PFSK-1 (cell line): ENCODE results near the gene ZNF140.

ENCODE experiments used
- FOXP2 ChIP-seq: optimal IDR thresholded peaks from 2 replicates; pipeline ENCODE3; 2011; ENCODE audit warnings: borderline replicate concordance, control low read depth, inconsistent platforms; ENCODE audit not compliant: insufficient read depth; ENCODE audit errors: extremely low read length, extremely low read depth
- POLR2AphosphoS5 ChIP-seq: IDR thresholded peaks from 2 replicates; pipeline ENCODE4 v1.6.1; 2012; ENCODE audit warnings: low read depth, mild to moderate bottlenecking, control low read depth, low read length, moderate library complexity
- REST ChIP-seq, 2 experiments: IDR thresholded peaks; 2 replicates each; pipeline versions ENCODE4 v1.6.1 to v1.8.0; 2011 to 2012; ENCODE audit warnings: low read depth in 2 of 2, low read length in 2 of 2, control low read depth in 1 of 2, inconsistent platforms in 1 of 2, mild to moderate bottlenecking in 1 of 2, moderate library complexity in 1 of 2; ENCODE audit not compliant: insufficient read depth in 1 of 2
- SIN3A ChIP-seq: IDR thresholded peaks from 2 replicates; pipeline ENCODE4 v1.6.1; 2012; ENCODE audit warnings: mild to moderate bottlenecking, low read length, moderate library complexity, borderline replicate concordance; ENCODE audit not compliant: insufficient read depth
- TAF1 ChIP-seq: IDR thresholded peaks from 2 replicates; pipeline ENCODE4 v1.6.1; 2012; ENCODE audit warnings: low read length, control low read depth, borderline replicate concordance; ENCODE audit not compliant: insufficient read depth

Gene ZNF140

GRCh38 chr12:133081159-133081780, 547 bp downstream of the ZNF140 start:
- TF ChIP-seq TAF1 = no peak
- no peak for TF ChIP-seq REST (IDR thresholded peaks at IDR 0.05; ENCODE audit: insufficient read depth in 1 of 2, low read depth in 2 of 2, low read length in 2 of 2)
- no peak for TF ChIP-seq POLR2AphosphoS5
- no peak for TF ChIP-seq FOXP2
- TF ChIP-seq SIN3A = no peak

- no peak for TF ChIP-seq FOXP2
- no peak for TF ChIP-seq POLR2AphosphoS5
- no peak for TF ChIP-seq TAF1
- no peak for TF ChIP-seq REST (IDR thresholded peaks at IDR 0.05; ENCODE audit: insufficient read depth in 1 of 2, low read depth in 2 of 2, low read length in 2 of 2)
- no peak for TF ChIP-seq SIN3A
These were observed 2.6 kb downstream of the ZNF140 start for GRCh38 chr12:133083345-133083744.

- TF ChIP-seq FOXP2 (no peak), REST (IDR thresholded peaks at IDR 0.05; ENCODE audit: insufficient read depth in 1 of 2, low read depth in 2 of 2, low read length in 2 of 2) (no peak), TAF1 (no peak), POLR2AphosphoS5 (no peak), SIN3A (no peak)
These were observed 24.9 kb downstream of the ZNF140 start for GRCh38 chr12:133105620-133106019.

- TF ChIP-seq REST (IDR thresholded peaks at IDR 0.05; ENCODE audit: insufficient read depth in 1 of 2, low read depth in 2 of 2, low read length in 2 of 2) = no peak
- TF ChIP-seq SIN3A = no peak
- no peak for TF ChIP-seq FOXP2
- TF ChIP-seq POLR2AphosphoS5 = no peak
- no peak for TF ChIP-seq TAF1
These were observed 25.5 kb downstream of the ZNF140 start for GRCh38 chr12:133106253-133106652.

GRCh38 chr12:133107121-133107520, 26.4 kb downstream of the ZNF140 start:
- TF ChIP-seq POLR2AphosphoS5 (no peak), REST (IDR thresholded peaks at IDR 0.05; ENCODE audit: insufficient read depth in 1 of 2, low read depth in 2 of 2, low read length in 2 of 2) (no peak), TAF1 (no peak), FOXP2 (no peak), SIN3A (no peak)
